ENCODE results near the gene ABCB11. TPM values are rescaled to one million over a fixed set of nuclear protein-coding genes. Genes with fewer than 3 reads are reported as not detected.

ABCB11 gene
- total and polyA plus RNA-seq, 10 of the 15 experiments (the other 5 are each of a cell fraction or from before 2014, with no cell fraction given) = not detected

DNA sequence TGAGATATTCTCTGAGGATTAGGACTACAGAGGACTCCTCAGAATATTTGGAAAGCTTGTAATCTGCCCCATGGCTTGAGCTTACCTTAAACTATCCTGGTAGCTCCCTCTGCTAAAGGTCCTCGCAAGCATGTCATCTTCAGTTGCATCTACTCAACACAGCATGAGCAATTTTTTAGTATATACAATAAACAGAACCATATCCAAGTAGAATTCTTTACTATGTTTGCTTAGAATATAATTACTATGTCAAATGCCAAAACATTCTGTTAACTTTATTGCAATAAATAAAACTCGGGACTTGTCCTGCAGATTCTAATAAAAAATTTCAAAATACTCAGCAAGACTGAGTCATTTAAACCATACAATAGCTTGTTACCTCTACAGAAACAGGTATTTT, 62.8 kb downstream of the ABCB11 start:
- ATAC-seq (no peak), DNase-seq (ENCODE audit: low read depth, low spot score) (no peak), FAIRE-seq (no peak)
- ChIA-PET SMC1A (ENCODE audit: uncharacterized antibody, unreplicated experiment) (interaction anchor here (1.1 kb wide), 1 partner anchor 15 kb away, joined by 3 read pairs; no protein-coding TSS in a partner anchor), RAD21 (ENCODE audit: unreplicated experiment) (no interaction called here), POLR2A (no interaction called here), CTCF (interaction anchor here (0.7 to 1.6 kb wide), 8 partner anchors 10 to 174 kb away, joined by 3 to 8 read pairs (median 4); no protein-coding TSS in a partner anchor)
- H3K36me3 ChIP-seq (ENCODE audit: control insufficient read depth in 2 of 2, insufficient read depth in 2 of 2, low read length in 1 of 2) = no peaks in the 10 kb centered on the region
- H2AFZ ChIP-seq (ENCODE audit: control insufficient read depth, low read depth, low read length) = no peak overlapping the region
- no peak overlapping the region for H3K27ac ChIP-seq (ENCODE audit: control insufficient read depth, insufficient read depth)
- H4K20me1 ChIP-seq (ENCODE audit: control insufficient read depth, insufficient read depth) = no peaks in the 10 kb centered on the region
- TF ChIP-seq, protein P1, sequence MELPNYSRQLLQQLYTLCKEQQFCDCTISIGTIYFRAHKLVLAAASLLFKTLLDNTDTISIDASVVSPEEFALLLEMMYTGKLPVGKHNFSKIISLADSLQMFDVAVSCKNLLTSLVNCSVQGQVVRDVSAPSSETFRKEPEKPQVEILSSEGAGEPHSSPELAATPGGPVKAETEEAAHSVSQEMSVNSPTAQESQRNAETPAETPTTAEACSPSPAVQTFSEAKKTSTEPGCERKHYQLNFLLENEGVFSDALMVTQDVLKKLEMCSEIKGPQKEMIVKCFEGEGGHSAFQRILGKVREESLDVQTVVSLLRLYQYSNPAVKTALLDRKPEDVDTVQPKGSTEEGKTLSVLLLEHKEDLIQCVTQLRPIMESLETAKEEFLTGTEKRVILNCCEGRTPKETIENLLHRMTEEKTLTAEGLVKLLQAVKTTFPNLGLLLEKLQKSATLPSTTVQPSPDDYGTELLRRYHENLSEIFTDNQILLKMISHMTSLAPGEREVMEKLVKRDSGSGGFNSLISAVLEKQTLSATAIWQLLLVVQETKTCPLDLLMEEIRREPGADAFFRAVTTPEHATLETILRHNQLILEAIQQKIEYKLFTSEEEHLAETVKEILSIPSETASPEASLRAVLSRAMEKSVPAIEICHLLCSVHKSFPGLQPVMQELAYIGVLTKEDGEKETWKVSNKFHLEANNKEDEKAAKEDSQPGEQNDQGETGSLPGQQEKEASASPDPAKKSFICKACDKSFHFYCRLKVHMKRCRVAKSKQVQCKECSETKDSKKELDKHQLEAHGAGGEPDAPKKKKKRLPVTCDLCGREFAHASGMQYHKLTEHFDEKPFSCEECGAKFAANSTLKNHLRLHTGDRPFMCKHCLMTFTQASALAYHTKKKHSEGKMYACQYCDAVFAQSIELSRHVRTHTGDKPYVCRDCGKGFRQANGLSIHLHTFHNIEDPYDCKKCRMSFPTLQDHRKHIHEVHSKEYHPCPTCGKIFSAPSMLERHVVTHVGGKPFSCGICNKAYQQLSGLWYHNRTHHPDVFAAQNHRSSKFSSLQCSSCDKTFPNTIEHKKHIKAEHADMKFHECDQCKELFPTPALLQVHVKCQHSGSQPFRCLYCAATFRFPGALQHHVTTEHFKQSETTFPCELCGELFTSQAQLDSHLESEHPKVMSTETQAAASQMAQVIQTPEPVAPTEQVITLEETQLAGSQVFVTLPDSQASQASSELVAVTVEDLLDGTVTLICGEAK (IDR thresholded peaks at IDR 0.05; ENCODE audit: borderline replicate concordance) = no peak
- TF ChIP-seq, protein P2, sequence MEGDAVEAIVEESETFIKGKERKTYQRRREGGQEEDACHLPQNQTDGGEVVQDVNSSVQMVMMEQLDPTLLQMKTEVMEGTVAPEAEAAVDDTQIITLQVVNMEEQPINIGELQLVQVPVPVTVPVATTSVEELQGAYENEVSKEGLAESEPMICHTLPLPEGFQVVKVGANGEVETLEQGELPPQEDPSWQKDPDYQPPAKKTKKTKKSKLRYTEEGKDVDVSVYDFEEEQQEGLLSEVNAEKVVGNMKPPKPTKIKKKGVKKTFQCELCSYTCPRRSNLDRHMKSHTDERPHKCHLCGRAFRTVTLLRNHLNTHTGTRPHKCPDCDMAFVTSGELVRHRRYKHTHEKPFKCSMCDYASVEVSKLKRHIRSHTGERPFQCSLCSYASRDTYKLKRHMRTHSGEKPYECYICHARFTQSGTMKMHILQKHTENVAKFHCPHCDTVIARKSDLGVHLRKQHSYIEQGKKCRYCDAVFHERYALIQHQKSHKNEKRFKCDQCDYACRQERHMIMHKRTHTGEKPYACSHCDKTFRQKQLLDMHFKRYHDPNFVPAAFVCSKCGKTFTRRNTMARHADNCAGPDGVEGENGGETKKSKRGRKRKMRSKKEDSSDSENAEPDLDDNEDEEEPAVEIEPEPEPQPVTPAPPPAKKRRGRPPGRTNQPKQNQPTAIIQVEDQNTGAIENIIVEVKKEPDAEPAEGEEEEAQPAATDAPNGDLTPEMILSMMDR (IDR thresholded peaks at IDR 0.05 in 2 of 3, conservative IDR thresholded peaks at IDR 0.05 in 1 of 3; ENCODE audit: control insufficient read depth in 2 of 3, extremely low read depth in 1 of 3, insufficient read depth in 1 of 3, low read depth in 3 of 3, low read length in 3 of 3) = no peak
- TF ChIP-seq MYB (IDR thresholded peaks at IDR 0.05; ENCODE audit: borderline replicate concordance, low read depth, low read length) (no peak), JUNB (IDR thresholded peaks at IDR 0.05) (no peak), GATAD2B (conservative IDR thresholded peaks at IDR 0.05; ENCODE audit: low read depth) (no peak), ZSCAN29 (IDR thresholded peaks at IDR 0.05) (no peak), NKRF (conservative IDR thresholded peaks at IDR 0.05) (no peak), SIN3A (IDR thresholded peaks at IDR 0.05; ENCODE audit: low read depth, low read length) (no peak), E2F4 (IDR thresholded peaks at IDR 0.05; ENCODE audit: low read depth, low read length) (no peak), TCF12 (IDR thresholded peaks at IDR 0.05; ENCODE audit: low read depth, low read length) (no peak), POLR2AphosphoS2 (IDR thresholded peaks at IDR 0.05; ENCODE audit: low read depth, low read length) (no peak), FOS (IDR thresholded peaks at IDR 0.05; ENCODE audit: borderline replicate concordance, extremely low read depth, insufficient read length) (no peak)
- no peaks in the 10 kb centered on the region for H3K27me3 ChIP-seq (replicated peaks in 1 of 2; ENCODE audit: control insufficient read depth in 2 of 2, insufficient read depth in 2 of 2, low read length in 1 of 2)
- H3K9ac ChIP-seq (ENCODE audit: control insufficient read depth, insufficient read depth, low read length) = no peak overlapping the region
- in situ Hi-C loops (cut with MboI) (no loop called here), intact Hi-C loops (cut with micrococcal nuclease; ENCODE audit: unreplicated experiment) (loop anchor here (10.0 kb wide), 1 partner anchor 256 kb away; no protein-coding TSS in a partner anchor)
- 14% methylated on average over 2 of the region's 2 CpGs for WGBS (ENCODE audit: insufficient coverage, insufficient replicate concordance, low lambda C conversion rate, missing lambda C conversion rate)
- no peaks in the 10 kb centered on the region for H3K79me2 ChIP-seq (ENCODE audit: control insufficient read depth, insufficient read depth, low read length)
- H3K9me3 ChIP-seq (replicated peaks; ENCODE audit: control insufficient read depth, insufficient read depth, low read length) = no peaks in the 10 kb centered on the region
- no peak overlapping the region for H3K4me3 ChIP-seq
- no peak overlapping the region for H3K4me2 ChIP-seq (ENCODE audit: control insufficient read depth, insufficient read depth)
- H3K4me1 ChIP-seq (ENCODE audit: control insufficient read depth, insufficient read depth, low read length) = no peaks in the 10 kb centered on the region
- BruUV-seq (replicated peaks) = no TSS peak

All from GM12878 (cell line).